Ectodermal cell (in vitro differentiated cells): Measurements from ENCODE around the gene RUNX3.

Experiments used
- H3K27ac ChIP-seq: 2 replicates; pipeline ENCODE4 v1.7.0; 2013; ENCODE audit warnings: mild to moderate bottlenecking, low read depth, low read length; ENCODE audit not compliant: insufficient read depth, poor library complexity, severe bottlenecking
- H3K27me3 ChIP-seq: 2 replicates; pipeline ENCODE4 v1.7.0; 2013; ENCODE audit warnings: mild to moderate bottlenecking, low read length; ENCODE audit not compliant: insufficient read depth, control insufficient read depth, poor library complexity, severe bottlenecking
- H3K36me3 ChIP-seq: one replicate; pipeline ENCODE4 v1.7.0; 2013; ENCODE audit warnings: low read length; ENCODE audit not compliant: control insufficient read depth, insufficient read depth
- H3K4me1 ChIP-seq: one replicate; pipeline ENCODE4 v1.7.0; 2013; ENCODE audit warnings: low read length; ENCODE audit not compliant: control insufficient read depth, insufficient read depth
- H3K4me3 ChIP-seq: 2 replicates; pipeline ENCODE4 v1.7.0; 2013; ENCODE audit warnings: low read depth, low read length, control low read depth; ENCODE audit not compliant: insufficient read depth
- H3K9me3 ChIP-seq: 2 replicates; pipeline ENCODE4 v1.7.0; 2013; ENCODE audit warnings: mild to moderate bottlenecking, low read length, moderate library complexity; ENCODE audit not compliant: control insufficient read depth
- WGBS, 2 experiments: methylation state at CpG; one replicate each; pipeline ENCODE4 v1.1.7; 2013; ENCODE audit warnings: missing lambda C conversion rate in 2 of 2; 5-methylcytosine and 5-hydroxymethylcytosine counted together

Gene RUNX3

GRCh38 chr1:24861821-24862727 lies 68.0 kb downstream of the RUNX3 start:
- Histone ChIP-seq H3K27ac (no peak overlapping the region), H3K4me3 (no peak overlapping the region), H3K9me3 (no peaks in the 10 kb centered on the region), H3K4me1 (no peaks in the 10 kb centered on the region), H3K27me3 (no peaks in the 10 kb centered on the region), H3K36me3 (no peaks in the 10 kb centered on the region)
- 74 to 75% methylated on average over 28 of the region's 28 CpGs for WGBS, 2 experiments

- Histone ChIP-seq H3K4me3 (no peak overlapping the region), H3K27ac (no peak overlapping the region), H3K36me3 (no peaks in the 10 kb centered on the region), H3K4me1 (no peaks in the 10 kb centered on the region), H3K27me3 (no peaks in the 10 kb centered on the region), H3K9me3 (no peaks in the 10 kb centered on the region)
- 93 to 94% methylated on average over 15 of the region's 15 CpGs for WGBS, 2 experiments
Measured at GRCh38 chr1:24860841-24861240, 69.2 kb downstream of the RUNX3 start.

GRCh38 chr1:24859063-24860010 lies 70.7 kb downstream of the RUNX3 start:
- Histone ChIP-seq H3K9me3 (no peaks in the 10 kb centered on the region), H3K4me1 (no peaks in the 10 kb centered on the region), H3K27ac (no peak overlapping the region), H3K36me3 (no peaks in the 10 kb centered on the region), H3K4me3 (no peak overlapping the region), H3K27me3 (no peaks in the 10 kb centered on the region)
- 85% methylated on average over 9 to 10 of the region's 10 CpGs for WGBS, 2 experiments

DNA sequence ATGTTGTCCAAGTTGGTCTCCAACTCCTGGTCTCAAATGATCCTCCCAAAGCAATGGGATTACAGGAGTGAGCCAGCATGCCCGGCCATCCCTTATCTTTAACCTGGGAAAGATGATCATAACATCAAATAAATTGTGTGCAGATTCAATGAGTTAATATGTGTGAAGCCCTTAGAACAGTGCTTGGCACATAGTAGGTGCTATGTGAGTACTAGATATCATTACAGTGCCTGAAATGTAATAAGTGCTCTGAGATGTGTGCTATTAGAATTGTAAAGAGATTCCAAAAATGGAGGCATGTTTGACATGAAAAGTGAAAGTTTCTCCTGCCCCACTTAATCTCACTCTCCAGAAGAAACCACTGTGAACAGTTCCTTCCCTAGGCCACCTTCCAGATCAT lies 71.8 kb downstream of the RUNX3 start:
- no peak overlapping the region for H3K27ac ChIP-seq
- no peaks in the 10 kb centered on the region for H3K36me3 ChIP-seq
- H3K4me3 ChIP-seq, result no peak overlapping the region
- 92 to 100% methylated on average over 1 of the region's 1 CpG for WGBS, 2 experiments
- H3K9me3 ChIP-seq, result no peaks in the 10 kb centered on the region
- H3K27me3 ChIP-seq, result no peaks in the 10 kb centered on the region
- H3K4me1 ChIP-seq, result no peaks in the 10 kb centered on the region

GRCh38 chr1:24857507-24858133 lies 72.5 kb downstream of the RUNX3 start:
- no peak overlapping the region for H3K27ac ChIP-seq
- H3K4me1 ChIP-seq, result no peaks in the 10 kb centered on the region
- H3K4me3 ChIP-seq, result no peak overlapping the region
- H3K36me3 ChIP-seq, result no peaks in the 10 kb centered on the region
- no peaks in the 10 kb centered on the region for H3K27me3 ChIP-seq
- WGBS, 2 experiments, result 83 to 86% methylated on average over 6 of the region's 6 CpGs
- H3K9me3 ChIP-seq, result no peaks in the 10 kb centered on the region

DNA sequence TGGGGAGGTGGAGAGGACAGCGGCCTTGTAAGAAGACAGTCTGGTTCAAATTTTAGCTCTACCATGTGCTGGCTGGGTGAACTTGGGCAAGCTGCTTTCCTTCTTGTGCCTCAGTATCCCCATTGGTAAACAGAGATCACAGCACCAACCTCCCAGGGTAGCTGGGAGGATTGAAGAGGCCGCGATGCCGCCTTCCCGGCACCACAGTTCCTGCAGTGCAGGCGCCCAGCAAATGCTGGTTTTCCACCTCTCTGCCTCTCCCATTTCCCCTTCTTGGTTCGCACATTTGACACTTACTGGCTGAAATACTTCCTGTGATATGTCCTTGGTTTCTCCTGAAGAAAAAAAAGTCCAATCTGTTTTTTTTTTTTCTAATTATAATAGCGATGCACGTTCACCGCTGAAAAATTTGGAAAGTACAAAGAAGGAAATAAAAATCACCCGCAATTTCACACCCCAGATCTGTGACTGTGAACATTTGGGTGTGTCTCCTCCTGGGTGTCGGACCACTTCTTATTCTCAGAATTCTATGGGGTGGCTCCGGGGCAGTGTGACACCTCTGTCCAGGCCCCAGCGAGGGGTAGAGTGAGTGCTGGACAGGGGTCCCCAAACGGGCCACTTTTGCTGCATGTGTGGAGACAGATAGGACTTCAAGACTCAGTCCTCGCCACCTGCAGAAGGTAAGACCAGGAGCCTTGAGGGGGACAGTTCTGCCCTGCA lies 73.1 kb downstream of the RUNX3 start:
- Histone ChIP-seq H3K27me3 (no peaks in the 10 kb centered on the region), H3K36me3 (no peaks in the 10 kb centered on the region), H3K4me1 (no peaks in the 10 kb centered on the region), H3K4me3 (no peak overlapping the region), H3K9me3 (no peaks in the 10 kb centered on the region), H3K27ac (no peak overlapping the region)
- 91 to 94% methylated on average over 16 of the region's 16 CpGs for WGBS, 2 experiments

DNA sequence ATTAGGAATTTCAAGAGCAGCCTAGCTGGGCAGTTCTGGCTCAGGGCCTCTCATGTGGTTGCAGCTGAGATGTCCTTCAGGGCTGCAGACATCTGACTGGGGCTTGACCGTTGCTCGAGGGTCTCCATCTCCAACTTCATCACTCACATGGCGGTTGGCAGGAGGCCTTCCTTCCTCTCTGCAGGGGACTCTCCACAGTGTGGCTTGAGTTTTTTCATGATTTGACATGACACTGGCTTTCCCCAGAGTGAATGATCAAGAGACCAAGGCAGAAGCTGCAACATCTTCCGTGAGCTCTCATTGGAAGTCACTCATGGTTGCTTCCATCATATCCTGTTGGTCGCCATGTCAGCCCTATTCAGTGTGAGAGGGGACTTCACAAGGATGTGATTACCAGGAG lies 74.6 kb downstream of the RUNX3 start:
- Histone ChIP-seq H3K36me3 (no peaks in the 10 kb centered on the region), H3K27me3 (no peaks in the 10 kb centered on the region), H3K27ac (no peak overlapping the region), H3K9me3 (no peaks in the 10 kb centered on the region), H3K4me1 (no peaks in the 10 kb centered on the region), H3K4me3 (no peak overlapping the region)
- 82 to 84% methylated on average over 5 of the region's 5 CpGs for WGBS, 2 experiments

DNA sequence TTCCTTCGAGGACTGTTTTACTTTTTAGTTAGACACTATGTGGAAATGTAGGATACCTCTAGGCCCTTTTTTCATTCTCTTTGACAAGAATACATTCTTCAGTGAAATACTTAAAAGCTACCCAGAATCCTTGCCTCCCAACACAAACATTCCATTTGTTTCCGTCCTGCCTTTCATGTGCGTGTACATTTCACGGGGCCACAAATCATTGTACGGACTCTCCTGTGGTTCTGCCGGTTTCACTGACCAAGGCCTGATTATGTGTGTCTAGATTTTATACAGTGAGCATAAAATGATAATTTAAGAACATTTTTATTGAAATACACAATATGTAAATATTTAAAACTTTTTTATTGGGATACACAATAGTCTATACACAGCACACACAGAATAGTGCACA lies 76.4 kb downstream of the RUNX3 start:
- H3K4me1 ChIP-seq, result no peaks in the 10 kb centered on the region
- no peaks in the 10 kb centered on the region for H3K36me3 ChIP-seq
- WGBS, 2 experiments, result 91 to 92% methylated on average over 6 of the region's 6 CpGs
- no peak overlapping the region for H3K27ac ChIP-seq
- H3K9me3 ChIP-seq, result no peaks in the 10 kb centered on the region
- H3K27me3 ChIP-seq, result peaks cover 10% of the 10 kb centered on the region
- no peak overlapping the region for H3K4me3 ChIP-seq

GRCh38 chr1:24850328-24850920 lies 79.7 kb downstream of the RUNX3 start:
- 85 to 96% methylated on average over 5 to 6 of the region's 6 CpGs for WGBS, 2 experiments
- H3K27ac ChIP-seq, result no peak overlapping the region
- no peaks in the 10 kb centered on the region for H3K4me1 ChIP-seq

More at GRCh38 chr1:24850328-24850920, 79.7 kb downstream of the RUNX3 start:
- no peaks in the 10 kb centered on the region for H3K36me3 ChIP-seq
- H3K27me3 ChIP-seq, result peaks cover 17% of the 10 kb centered on the region
- H3K9me3 ChIP-seq, result no peaks in the 10 kb centered on the region
- no peak overlapping the region for H3K4me3 ChIP-seq
